HG02885 (cell line): ENCODE data around the gene PANK1.
"Not testable (repeated sequence)": the region's sequence is repeated elsewhere in the genome, so short reads cannot be mapped to it uniquely, and the experiment has no call there.

Experiments used
- ATAC-seq: cut with Tn5 transposase; IDR thresholded peaks from one replicate; pipeline ENCODE4 v1.9.1; 2021; ENCODE audit warnings: mild to moderate bottlenecking; ENCODE audit not compliant: unreplicated experiment, poor library complexity

PANK1 gene

DNA sequence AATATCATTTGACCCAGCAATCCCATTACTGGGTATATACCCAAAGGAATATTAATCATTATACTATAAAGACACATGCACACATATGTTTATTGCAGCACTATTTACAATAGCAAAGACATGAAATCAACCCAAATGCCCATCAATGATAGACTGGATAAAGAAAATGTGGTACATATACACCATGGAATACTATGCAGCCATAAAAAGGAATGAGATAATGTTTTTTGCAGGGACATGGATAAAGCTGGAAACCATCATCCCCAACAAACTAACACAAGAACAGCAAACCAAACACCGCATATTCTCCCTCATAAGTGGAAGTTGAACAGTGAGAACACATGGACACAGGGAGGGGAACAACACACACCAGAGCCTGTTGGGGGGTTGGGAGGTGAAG, 98.4 kb downstream of the PANK1 start:
- not testable (repeated sequence) for ATAC-seq

DNA sequence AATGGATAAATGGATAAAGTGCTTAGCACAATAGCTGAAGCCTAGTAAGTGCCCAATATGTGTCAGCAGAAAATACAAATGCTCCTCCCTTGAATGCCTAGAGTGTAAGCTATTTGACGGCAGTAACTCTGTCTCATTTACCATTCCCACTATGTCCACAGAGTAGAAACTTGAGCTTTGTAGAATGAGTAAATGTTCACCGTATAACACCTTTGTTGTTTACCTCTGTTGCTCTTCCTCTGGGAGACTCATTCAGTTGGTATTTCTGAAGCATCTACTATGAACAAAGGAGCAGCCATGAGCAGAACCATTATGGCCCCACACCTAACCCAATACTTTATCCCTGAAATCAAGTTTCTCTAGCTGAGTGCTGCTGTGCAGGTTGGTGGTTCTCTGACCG, 101.2 kb downstream of the PANK1 start:
- no peak for ATAC-seq

DNA sequence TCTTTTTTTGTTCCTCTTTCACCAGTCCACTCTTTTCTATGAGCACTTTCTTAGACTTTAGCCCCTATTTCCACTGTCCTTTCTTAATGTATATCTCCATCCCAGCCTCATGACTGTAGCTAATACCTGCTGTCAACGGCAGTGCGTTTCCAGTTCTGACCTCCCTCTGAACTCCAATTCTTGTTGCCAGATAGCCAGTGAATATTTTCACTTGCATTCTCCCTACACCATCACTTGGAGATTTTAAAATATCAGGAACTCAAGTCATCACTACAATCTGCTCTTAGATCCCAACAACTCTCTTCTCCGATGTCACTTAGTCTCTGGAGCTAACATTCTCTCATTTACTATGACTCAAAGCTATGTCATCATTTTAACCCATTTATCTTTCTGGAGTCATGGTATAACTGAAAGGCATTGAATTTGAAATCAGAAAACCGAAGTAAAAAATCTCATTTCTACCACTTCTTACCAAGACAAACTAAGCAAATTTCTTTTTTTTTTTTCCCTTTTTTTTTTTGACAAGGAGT, 104.6 kb downstream of the PANK1 start:
- no peak for ATAC-seq

DNA sequence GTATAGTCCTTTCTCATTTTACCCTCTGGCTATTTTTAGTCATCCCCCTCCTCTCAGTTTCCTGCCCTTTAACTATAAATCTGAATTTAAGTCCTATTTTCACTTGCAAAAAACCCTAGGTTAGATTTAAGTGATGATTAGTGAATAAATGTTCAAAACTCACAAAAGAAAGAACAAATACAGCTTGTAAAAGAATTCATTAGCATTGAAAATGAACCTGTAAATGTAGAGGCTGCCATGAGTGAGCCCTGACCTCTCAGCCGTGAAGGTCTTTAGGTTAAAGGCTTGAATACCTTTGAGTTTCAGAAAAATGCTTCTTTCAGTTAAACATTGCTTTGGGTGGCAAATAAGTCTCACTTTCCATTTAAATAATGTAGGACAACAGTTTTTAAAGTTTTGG, 107.7 kb downstream of the PANK1 start:
- ATAC-seq: no peak

DNA sequence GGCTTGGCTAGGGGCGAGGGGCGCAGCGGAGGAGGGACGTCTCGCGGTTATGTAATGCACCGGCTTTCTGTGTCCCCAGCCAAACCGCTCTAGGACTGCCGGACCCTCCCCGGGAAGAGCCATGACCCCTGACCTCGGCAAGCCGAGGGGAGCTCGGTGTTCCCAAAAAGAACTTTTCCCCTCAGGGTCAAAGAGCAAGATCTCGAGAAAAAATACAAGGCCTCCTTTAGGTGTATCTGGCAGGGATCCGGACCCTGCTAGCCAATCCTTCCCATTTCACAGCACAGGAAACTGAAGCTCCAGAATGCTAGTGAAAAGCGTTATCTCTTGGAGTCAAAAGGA, 109.1 kb downstream of the PANK1 start:
- ATAC-seq: no peak

DNA sequence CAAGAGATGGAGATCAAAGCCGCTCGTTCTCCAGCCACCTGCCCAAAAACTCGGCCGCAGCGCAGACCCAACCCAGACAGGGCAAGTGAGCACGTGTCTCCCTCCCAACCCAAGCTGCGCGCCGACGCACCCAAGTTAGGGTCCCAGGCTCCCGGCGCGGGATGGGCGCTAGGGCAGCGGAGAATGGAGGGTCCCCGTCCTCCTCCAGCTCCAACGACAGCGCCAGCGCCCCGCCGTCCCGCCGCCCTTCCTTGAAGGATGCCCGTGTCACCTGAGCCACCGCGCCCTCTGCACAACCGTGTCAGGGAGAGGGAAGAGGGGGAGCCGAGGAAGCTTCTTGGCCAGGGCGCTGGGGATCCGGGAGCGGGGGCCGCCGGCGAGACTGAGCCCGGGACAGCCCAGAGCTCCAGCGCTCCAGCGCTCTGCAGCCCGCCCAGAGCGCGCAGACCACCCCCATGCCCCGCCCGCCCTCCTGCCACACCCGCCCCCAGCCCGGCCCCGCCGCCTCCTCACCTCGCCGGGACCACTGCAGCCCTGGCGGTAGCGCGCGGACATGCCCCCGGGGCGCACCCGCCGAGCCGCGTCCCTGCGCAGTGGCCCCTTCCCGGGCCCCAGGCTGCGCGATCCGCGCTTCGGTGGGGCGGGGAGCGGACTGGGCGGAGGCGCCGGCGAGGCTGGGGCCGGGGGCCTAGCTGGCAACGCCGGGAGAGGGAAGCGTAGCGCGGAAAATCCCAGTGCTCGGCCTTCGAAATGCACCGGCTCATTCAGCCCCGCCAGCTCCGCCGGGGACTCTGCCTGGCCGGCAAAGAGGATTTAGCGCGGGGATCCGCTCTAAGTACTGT, 109.7 kb downstream of the PANK1 start, which contains the start of gene SLC16A12:
SLC16A12 (minus strand) TSS at position 424 of the 842 bp plus-strand sequence. CDS start 73,016 bp downstream, outside the sequence.
- ATAC-seq: no peak

DNA sequence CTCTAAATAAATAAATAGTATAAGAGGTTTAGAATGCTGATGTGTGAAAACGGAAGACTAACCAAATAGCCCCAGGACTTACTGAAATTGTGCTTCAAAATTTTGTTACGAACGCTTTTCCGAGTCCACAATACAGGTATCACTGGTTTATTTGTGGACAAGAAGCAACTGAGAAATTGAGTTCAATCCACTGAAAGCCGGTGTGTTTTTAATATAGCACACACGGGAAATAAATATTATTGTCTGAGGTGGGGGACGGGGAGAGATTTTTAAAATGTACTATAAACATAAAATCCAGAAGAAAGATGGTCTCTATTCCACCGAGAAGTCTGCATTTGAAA, 110.2 kb downstream of the PANK1 start:
- no peak for ATAC-seq
